ENCODE measurements around the gene ZNF440. TPM values are rescaled to one million over a fixed set of nuclear protein-coding genes. Genes with fewer than 3 reads are reported as not detected.

The ZNF440 gene
- total RNA-seq, 1 experiment from 2014 or later = 11.4 TPM

GRCh38 chr19:11832253-11832912 lies 18.3 kb downstream of the ZNF440 start:
- ChIA-PET RAD21 (ENCODE audit: low non-redundant PET in 1 of 2, low total read pairs in 2 of 2, uncharacterized antibody in 2 of 2, unreplicated experiment in 2 of 2) (no interaction called here), CTCF (no interaction called here), POLR2A (no interaction called here)
- intact Hi-C loops (cut with micrococcal nuclease) = no loop called here
- no peak overlapping the region for H3K4me3 ChIP-seq (replicated peaks in 1 of 2; ENCODE audit: low read depth in 1 of 2, low read length in 2 of 2)
- peaks cover 16 to 50% of the 10 kb centered on the region in 2 experiments; a peak in 3 of 4 replicates for H3K9me3 ChIP-seq (ENCODE audit: control insufficient read depth in 1 of 2, insufficient read depth in 1 of 2, low read depth in 1 of 2, low read length in 2 of 2)
- no peak overlapping the region for H3K4me2 ChIP-seq (ENCODE audit: low read length)
- H3K9ac ChIP-seq (ENCODE audit: low read length) = no peak overlapping the region
- no peaks in the 10 kb centered on the region for H3K27me3 ChIP-seq (ENCODE audit: insufficient read depth, low read length)
- no peak overlapping the region for H2AFZ ChIP-seq (ENCODE audit: low read depth, low read length, poor library complexity, severe bottlenecking)
- no peak overlapping the region for H3K27ac ChIP-seq (ENCODE audit: low read depth, low read length)
- H4K20me1 ChIP-seq (ENCODE audit: insufficient read depth) = no peaks in the 10 kb centered on the region
- DNase-seq (ENCODE audit: low read depth, low spot score) = no peak
- no peaks in the 10 kb centered on the region for H3K79me2 ChIP-seq (ENCODE audit: insufficient read depth, low read length)
- H3K36me3 ChIP-seq (ENCODE audit: control insufficient read depth in 1 of 2, insufficient read depth in 2 of 2, low read length in 2 of 2) = peaks cover 2 to 21% of the 10 kb centered on the region in 2 experiments; a peak in 3 of 4 replicates
- no peak for ATAC-seq
- no peaks in the 10 kb centered on the region for H3K9me2 ChIP-seq (ENCODE audit: insufficient read depth)
- no TSS peak for BruUV-seq (replicated peaks)
- H3K4me1 ChIP-seq (ENCODE audit: control insufficient read depth in 1 of 2, insufficient read depth in 2 of 2, low read length in 2 of 2) = no peaks in the 10 kb centered on the region
- TF ChIP-seq ZFX (IDR thresholded peaks at IDR 0.05) (no peak), SP1 (IDR thresholded peaks at IDR 0.05; ENCODE audit: low read depth) (no peak), EZH2phosphoT487 (IDR thresholded peaks at IDR 0.05; ENCODE audit: borderline replicate concordance) (no peak), ATF3 (IDR thresholded peaks at IDR 0.05) (no peak), ZBTB33 (IDR thresholded peaks at IDR 0.05; ENCODE audit: extremely low read depth, insufficient replicate concordance, low read length) (no peak), SRF (IDR thresholded peaks at IDR 0.05; ENCODE audit: low read depth) (no peak), EZH2 (IDR thresholded peaks at IDR 0.05) (no peak), ELF1 (IDR thresholded peaks at IDR 0.05; ENCODE audit: borderline replicate concordance, low read depth) (no peak), SIN3A (IDR thresholded peaks at IDR 0.05; ENCODE audit: low read depth) (no peak), CBX3 (IDR thresholded peaks at IDR 0.05; ENCODE audit: low read depth) (no peak), TCF7L2 (IDR thresholded peaks at IDR 0.05; ENCODE audit: borderline replicate concordance, extremely low read depth, insufficient read depth, insufficient read length) (no peak), POLR2AphosphoS5 (IDR thresholded peaks at IDR 0.05; ENCODE audit: low read depth, low read length) (no peak), RAD21 (IDR thresholded peaks at IDR 0.05; ENCODE audit: low read depth) (no peak), MAX (IDR thresholded peaks at IDR 0.05) (no peak), REST (IDR thresholded peaks at IDR 0.05; ENCODE audit: low read depth) (no peak), FOSL1 (IDR thresholded peaks at IDR 0.05; ENCODE audit: low read depth) (no peak), YY1 (IDR thresholded peaks at IDR 0.05; ENCODE audit: extremely low read depth, insufficient replicate concordance, low read depth, low read length) (no peak)
